CD4-positive, alpha-beta T cell treated with Interleukin-1 beta for 1 hour (primary cell): ENCODE results near the gene FAM131A.
A peak's percentile ranks its signal among the peaks of the same experiment; 100 is the strongest.

Experiments used
- DNase-seq, 2 donors: peaks; one replicate each; pipeline ENCODE4 v3.0.0-alpha.2; 2020 to 2022

FAM131A gene

DNA sequence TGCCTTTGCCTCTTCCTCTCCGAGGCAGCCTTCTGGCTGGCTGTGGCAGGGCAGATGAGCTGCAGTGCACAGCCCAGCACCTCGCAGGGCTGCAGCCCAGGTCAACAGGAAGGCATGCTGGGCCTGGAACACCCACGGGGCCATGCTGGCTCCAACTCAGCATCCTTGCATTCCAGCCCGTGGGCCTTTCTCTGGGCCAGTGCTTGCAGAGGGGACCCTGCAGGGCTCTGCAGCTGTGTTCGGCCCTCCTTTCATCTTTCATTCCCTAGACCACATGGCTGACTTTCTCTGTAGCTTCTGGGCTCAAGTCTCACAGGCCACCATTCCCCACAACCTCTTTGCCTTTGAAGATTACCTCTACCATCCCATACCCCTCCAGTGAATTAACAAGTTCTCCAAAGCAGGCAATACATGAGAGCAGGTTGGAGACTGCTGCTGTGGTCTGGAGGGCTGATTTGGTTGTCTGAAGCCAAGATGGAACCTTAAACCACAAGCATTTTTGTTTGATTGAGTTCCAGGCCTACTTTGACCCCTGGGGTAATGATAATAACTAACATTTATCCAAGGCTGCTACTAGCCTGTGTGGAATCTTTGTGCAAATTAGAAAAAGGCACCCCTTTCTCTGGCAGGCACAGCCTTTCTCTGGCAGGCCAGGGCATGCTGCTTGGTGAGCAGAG, 5.9 kb downstream of the FAM131A start:
- no peak for DNase-seq

GRCh38 chr3:184344579-184345316, 7.3 kb downstream of the FAM131A start:
- no peak for DNase-seq

GRCh38 chr3:184345317-184346144, 8.1 kb downstream of the FAM131A start:
- no peak for DNase-seq

DNA sequence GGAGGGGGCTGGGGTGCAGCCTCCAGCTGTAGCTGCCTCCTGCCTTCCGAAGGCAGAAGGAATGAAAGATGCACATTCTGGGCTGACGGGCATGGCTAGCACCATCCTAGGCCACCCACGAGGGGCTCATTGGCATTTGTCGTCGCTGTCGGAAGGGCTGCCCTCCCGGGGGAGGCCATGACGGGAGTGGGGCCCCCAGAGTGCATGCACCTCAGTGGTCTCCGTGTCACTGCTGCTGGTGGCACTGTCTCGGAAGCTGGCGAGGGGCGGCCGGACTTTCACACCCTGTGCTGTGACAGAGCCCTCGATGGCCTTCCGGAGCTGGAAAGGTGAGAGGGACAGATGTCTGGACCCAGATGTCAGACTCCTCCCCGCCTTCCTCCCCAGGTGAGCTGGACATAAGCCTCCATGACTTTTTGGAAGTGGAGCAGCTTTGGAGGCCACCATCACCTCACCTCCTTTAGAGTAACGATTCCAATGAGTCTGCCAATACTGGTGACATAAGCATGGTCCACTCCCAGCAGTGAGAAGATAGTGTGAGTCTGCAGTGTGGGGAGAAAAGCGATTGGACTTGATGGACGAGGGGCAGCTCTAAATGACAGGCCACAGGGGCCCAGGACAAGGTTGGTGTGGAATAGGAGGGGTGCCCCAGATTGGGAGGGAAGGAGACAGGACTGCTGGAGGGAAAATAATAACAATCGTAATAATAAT, 9.2 kb downstream of the FAM131A start:
- no peak for DNase-seq

DNA sequence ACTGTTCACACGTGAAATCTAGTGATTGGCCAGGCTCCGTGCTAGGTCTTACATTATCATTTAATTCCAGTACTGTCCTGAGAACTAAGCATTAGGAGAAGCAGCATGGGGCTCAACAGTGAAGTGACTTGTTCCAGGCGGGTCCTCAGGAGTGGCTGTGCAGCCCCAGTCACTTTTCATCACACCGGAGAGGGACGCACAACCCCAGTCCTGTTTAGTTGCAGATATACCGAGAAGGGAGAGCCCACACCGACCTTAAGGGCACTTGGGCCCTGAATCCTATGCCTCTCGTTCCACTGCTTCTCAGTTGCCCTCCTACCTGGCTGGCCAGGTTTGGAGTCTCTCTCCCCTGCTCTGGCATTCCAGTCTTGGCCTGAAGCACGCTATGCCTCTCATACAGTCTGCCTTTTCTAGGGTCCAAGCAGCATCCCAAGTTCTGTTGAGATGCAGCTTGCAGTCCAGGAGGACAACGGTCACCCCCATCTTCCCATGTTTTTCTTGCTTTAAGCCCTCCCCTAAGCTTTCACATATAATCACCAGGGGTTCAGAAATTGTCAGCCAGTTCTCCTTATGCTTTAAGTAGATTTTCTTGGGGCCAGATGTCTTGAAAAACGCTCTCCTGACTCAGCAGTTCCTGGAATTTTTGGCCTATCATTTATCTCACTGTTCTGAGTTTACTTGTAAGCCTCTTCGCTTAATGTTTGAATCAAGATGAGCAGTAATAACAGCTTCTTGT, 10.1 kb downstream of the FAM131A start:
- DNase-seq, result no peak

DNA sequence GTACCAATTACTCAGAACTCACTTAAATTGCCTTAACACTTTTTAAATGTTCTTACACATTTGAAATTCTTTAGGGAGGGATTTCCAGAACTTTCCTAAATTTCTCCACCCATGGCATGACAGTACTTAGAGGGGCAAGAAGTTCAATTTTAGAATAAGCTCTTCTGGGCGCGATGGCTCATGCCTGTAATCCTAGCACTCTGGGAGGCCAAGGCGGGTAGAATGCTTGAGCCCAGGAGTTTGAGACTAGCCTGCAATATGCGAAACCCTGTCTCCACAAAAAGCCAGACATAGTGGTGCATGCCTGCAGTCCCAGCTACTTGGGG, 10.6 kb downstream of the FAM131A start:
- DNase-seq, result no peak

DNA sequence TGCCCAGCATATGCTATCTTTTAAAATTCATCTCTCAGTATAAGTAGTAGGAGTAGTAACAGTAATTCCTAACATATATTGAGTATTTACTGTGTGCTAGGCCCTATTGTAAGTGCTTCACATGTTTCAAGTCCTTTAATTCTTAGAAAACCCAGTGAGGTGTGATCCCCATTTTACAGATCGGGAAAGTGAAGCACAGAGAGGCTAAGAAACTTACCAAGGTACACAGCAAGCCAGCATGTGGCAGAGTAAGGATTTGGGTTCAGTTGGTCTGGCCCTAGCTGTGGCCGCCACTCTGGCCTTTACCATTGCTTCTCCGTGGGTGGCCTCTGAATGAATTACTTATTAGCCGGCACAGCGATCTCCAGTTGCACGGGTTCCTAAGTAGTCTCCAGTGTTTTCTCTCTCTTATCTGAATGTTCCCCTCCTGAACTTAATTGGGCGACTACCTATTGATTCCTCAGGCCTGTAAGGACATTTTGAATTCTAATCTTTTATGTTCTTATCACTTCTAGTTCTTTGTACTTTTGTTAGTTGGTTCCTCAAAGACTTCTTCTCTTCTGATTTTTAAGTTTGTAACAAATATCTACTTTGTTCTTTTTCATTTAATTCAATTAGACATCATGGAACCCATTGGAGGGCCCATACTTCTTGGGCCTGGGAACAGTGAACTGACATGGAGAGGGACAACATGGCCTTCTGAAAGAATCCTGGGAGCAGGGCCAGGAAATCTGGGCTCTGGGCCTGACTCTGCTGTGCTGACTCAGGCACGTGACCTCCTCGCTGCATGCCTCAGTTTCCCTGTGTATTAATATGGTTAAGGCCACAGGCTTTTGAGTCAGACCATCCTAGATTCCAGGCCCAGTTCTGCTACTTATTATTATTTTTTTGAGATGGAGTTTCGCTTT, 12.4 kb downstream of the FAM131A start:
- DNase-seq, result no peak

GRCh38 chr3:184350618-184351017, 13.2 kb downstream of the FAM131A start:
- DNase-seq, result no peak

GRCh38 chr3:184351511-184352148, 14.2 kb downstream of the FAM131A start:
- DNase-seq, result no peak

GRCh38 chr3:184352149-184352785, 14.9 kb downstream of the FAM131A start:
- no peak for DNase-seq

GRCh38 chr3:184352897-184353545, 15.6 kb downstream of the FAM131A start:
- no peak for DNase-seq

DNA sequence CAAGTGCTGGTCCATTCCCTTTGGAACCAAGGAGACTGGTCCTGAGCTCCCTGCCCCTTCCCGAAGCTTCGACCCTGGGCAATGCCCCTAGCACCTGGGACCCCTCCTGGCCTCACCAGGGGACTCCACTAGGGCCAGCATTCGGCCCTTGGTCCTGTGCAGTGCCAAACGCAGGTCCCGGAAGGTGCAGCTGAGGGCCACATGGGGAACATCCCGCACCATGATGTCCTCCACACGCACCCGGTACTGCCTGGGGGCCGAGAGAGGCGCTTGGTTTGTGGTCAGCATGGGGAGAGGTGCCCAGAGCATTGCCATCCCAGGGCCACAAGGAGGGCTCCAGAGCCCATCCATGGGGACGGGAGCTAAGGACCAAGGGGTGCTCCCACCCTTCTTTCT, 16.1 kb downstream of the FAM131A start:
- DNase-seq, result no peak

DNA sequence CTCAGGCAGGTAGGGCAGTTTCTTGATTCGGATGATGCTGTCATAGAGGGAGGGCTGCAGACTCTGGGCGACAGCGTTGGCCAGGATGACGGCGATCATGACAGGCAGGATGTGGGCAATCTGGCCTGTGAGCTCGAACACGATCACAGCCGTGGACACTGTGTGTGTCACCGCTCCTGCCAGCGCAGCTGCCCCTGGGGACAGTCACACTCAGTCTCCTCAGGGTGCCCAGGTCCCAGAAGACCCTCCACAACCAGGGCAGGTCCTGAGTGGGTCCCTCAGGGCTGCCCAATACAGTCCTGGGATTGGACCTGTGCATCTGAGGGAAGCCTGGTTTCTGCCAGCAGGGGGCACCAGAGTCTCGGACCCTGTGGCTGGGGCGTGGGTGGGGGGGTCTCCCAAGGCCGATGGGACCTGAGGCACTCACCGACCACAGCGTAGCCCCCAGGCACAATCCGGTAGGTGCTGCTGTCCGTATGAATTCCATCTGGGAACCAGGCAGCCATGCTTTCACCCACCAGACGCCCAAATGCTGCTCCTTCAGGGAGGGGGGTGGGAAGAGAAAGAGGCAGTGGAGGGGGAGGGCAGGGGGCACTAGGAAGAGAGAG, 16.8 kb downstream of the FAM131A start:
- DNase-seq, result peak; percentile 59 to 71

- no peak for DNase-seq
Measured at GRCh38 chr3:184354754-184355153, 17.4 kb downstream of the FAM131A start.

DNA sequence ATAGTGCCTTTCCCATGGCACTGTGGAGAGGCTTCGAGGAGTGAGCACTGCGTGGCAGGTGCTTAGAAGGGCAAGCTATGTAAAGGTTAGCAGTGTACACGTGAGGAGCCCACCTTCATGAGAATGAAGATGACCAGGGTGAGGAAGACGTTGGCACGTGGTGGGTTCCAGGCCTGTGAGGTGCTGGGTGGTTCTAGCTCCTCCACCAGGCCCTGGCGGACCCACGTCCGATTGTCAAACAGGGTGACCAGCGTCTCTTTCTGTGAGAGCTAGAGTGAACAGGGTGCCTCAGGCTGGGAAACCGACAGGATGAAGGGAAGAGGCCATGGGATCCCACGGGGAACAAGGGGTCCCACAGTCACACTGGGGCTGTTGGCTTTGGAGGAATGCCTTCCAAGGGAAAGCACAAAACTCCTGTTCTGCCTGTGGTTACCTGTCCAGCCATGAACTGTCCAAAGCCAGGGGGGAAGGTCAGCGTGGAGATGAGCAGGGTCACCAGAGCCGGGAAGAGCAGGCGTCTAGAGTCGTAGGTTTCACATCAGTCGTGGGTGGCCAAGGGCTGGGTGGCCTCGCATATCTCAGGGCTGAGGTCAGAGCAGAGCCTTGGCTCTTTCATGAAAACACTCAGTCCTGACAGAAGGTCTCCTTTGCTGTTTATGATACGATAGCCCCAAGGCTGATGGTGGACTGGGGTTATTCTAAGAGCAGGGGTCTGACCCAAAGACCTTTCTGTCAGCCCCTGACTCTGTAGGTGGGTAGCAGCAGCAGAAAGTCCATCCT, 18.1 kb downstream of the FAM131A start:
- no peak for DNase-seq

DNA sequence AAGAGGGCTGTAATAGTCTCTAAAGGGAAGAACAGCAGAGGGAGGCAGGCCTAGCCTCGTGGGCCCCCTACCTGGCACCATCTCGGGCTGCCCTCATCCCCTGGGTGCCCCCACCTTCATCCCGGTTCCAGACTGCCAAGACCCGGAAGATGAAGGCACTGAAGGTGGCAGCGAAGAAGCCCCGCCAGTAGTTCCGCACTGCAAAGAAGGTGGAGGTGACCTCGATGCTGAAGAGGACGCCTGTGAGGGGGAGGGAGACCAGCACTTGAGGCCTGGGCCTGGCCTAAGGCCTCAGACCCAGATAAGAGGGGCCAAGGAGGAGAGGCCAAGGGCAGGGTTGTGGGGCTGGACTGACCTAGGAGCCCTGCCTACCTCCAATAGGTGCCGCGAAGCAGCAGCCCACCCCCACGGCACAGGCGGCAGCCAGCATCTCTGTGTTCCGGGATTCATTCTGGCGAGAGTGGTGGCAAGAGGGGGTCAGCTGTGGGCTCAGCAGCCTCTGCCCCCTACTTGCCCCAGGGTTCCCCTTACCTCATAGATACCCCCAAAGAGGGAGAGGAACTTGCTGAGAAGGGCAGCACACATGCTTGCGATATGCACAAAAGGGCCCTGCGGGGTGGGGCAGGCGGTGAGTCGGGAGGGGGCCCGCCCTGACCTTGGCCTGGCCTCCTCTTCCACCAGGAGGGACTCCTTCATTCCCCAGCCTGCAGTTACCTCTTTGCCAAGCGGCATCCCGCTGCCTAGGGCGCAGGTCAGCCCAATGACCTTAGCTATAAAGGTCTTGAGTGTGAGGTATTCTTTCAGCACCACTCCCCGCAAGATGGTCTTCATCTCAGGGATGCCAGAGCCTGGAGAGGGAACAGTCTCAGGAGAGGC, 20.1 kb downstream of the FAM131A start:
- DNase-seq, result no peak

- no peak for DNase-seq
Measured at GRCh38 chr3:184358124-184358767, 20.8 kb downstream of the FAM131A start.
